GM18907 (cell line): ENCODE measurements around the gene KRT85.

Experiments used
- ATAC-seq: cut with Tn5 transposase; IDR thresholded peaks from one replicate; pipeline ENCODE4 v1.9.1; 2021; ENCODE audit warnings: mild to moderate bottlenecking, moderate library complexity; ENCODE audit not compliant: unreplicated experiment

The KRT85 gene

DNA sequence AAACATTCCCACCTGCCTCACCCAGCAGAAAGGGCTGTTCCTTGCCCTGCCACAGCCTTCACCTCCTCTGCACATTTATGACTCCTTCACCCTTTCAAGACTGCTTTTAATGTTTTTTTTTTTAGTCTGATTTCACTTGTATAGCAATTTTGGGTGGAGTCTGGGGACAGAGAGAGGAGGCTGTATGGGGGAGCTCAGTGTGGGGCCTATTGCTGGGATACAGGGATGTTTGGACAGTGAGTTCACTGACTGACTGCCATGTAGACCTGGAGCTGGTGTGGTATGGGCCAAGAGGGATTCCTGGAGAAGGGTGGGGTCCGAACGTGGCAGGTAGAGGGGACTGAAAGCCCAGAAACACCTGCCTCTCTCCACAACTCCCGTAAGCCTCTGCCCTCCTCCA is 1.9 kb upstream of the KRT85 start:
- no peak for ATAC-seq

DNA sequence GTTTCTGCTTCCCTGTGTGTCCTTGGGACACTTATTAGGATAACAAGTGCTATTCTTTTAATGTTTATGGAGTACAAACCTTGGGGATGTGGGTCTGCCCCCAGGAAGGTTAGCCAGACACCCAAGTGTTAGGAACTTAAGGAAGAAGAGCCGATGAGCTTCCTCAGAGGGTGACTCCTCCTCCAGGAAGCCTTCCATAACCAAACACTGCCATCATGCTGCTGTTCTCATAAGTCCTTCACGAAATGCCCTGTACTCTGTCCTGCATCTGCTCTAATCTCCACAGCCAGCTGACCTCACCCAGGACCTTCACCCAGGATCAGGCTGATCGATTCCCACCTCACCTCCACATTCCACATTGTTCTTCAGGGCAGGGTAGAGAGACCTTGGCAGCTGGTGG is 1.2 kb upstream of the KRT85 start:
- no peak for ATAC-seq

DNA sequence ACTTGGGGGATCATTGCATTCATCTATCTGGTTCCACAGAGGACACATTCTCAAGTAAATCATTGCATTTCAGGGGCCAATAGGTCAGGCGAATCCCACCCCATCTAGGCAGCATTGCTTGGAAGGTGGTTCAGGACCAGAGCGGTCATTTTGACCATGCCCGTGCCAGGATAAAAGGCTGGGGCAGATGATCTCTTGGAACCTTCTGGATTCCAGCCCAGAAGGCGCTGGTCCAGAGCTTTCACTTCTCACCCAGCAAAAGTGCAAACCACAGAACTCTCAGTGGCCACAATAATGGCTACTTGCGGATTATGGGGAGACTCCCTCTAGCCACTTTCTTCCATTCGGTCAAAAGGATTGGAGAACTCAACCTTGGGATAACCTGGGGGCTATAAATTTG is 595 bp upstream of the KRT85 start:
- ATAC-seq, result no peak

DNA sequence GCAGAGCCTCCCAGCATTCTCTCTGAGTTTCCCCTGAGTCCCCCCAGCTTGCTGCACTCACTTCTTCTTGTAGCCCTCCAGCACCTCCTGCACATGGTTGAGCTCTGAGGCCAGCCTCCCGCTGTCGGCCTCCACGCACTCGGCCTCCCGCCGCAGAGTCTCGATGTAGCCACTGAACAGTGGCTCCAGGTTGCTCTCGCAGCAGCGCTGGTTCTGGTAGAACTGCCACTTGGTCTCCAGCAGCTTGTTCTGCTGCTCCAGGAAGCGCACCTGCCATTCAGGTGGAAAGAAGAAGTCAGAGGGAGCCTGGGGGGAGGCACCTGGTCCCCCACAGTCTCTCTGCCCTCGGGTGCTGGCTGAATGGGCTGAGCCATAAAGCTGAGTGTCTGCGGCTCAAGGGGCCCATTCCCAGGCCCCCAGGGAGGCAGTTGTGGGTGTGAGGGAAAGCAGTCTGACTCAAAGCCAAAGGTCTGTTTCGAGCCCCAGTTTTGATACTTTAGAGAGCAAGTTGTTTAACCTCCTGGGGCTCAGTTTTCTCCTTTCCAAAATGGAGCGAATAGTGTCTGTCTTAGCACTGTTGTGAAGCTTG is 2.3 kb downstream of the KRT85 start:
- ATAC-seq, result no peak

DNA sequence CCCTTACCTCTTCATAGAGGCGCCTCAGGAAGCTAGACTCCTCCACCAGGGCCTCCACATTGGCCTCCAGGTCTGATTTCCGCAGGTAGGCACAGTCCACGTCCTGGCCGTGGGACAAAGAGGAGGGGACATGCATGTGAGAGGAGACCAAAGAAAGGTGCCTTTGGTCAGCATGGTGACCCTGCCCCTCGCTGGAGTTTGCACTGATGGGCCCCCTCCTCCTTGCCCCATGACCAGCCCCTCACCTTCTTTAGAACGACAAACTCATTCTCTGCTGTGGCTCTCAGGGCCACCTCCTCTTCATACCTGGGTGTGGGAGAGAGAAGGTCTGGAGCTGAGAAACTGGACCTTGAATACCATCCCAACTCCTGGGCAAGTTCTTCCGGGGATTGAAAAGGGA is 3.2 kb downstream of the KRT85 start:
- no peak for ATAC-seq

DNA sequence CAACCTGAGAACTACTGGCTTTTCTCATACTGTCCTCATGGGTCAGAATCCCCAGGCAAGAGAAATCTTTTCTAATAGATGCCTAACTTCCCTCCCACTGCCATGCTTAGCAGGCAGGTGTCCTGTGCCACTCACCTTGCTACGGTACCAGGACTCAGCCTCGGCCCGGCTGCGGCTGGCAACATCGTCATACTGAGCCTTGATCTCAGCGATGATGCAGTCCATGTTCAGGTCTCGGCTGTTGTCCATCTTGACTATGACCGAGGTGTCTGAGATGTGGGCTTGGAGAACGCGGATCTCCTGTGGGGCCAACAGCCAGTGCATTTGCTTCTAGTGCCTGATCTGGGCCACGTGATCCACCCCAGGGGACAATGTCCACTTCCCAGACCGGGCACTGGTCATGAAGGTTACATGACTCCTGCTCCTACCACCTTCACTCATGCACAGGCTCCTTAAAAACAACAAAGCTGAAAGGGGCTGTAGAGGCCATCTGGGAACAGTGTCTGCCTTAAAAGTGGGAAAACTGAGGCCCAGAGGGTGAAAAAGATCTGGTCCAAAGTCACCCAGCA is 4.1 kb downstream of the KRT85 start:
- ATAC-seq, result no peak

DNA sequence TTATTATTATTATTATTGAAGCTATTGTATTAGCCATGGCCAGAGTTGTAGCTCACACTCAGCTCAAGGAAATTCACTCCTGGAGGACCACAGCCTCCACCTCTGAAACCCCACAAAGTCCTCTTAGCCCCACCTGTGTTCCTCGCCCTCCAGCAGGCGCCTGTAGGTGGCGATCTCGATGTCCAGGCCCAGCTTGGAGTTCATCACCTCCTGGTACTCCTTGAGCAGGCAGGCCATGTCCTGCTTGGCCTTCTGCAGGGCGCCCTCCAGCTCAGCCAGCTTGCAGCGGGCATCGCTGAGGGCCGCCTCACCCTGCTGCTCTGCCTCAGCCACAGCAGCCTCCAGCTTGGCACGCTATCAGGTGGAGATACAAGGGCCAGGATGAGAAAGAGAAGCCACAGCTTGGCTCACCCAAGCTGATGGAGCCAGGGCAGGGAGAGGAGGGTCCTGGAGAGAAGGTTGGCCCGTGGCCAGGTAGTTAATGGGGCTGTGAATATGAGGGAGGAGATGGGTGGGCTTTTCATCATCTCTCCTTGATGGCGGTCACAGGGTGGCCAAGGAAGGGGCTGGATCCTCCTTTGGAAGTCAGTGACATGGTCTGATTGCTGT is 5.1 kb downstream of the KRT85 start:
- no peak for ATAC-seq

DNA sequence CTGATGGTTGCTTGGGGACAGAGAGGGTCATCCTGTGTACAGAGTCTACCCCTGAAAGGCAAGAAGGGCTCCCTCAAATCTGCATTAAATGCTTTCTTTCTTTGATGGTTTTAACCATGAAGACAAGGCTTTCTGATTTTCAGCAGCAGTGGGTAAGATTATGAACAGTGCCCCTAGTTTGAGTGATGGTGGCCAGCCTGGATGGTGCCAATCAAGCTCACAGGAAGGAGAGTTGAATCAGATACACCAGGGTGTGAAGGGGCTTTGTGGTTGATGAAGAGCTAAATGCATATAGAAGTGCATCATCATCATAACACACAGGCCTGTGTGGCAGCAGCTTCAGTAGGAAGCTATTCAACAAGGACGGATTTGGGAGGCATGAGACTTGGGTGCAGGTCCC is 5.7 kb downstream of the KRT85 start:
- no peak for ATAC-seq

DNA sequence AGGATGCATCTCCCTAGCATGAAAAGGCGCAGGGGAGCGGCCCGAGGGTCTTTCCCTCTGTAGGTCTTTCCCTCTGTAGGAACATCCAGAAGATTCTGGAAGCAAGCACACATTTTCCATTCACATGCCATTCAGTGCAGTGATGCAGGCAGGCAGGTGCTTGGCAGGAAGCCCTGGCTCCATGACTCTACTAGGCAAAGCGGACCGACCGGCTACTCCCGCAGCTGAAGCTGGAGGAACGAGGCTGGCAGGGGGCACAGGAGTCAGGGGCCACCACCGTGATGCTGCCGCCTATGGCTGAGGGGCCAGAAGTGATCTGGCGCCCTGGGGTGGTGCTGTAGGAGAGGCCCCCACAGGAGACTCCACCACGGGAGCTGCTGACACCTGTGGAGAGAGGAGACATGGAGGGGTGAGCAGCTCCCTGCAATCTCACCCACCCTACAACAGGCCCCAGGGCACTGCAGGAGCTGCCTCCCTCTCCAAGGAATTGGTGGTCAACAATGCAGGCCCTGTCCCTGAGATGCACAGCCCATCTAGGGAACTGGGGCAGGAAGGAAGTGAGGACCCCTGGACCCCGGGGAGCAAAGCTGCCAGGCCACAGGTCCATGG is 6.5 kb downstream of the KRT85 start:
- no peak for ATAC-seq

DNA sequence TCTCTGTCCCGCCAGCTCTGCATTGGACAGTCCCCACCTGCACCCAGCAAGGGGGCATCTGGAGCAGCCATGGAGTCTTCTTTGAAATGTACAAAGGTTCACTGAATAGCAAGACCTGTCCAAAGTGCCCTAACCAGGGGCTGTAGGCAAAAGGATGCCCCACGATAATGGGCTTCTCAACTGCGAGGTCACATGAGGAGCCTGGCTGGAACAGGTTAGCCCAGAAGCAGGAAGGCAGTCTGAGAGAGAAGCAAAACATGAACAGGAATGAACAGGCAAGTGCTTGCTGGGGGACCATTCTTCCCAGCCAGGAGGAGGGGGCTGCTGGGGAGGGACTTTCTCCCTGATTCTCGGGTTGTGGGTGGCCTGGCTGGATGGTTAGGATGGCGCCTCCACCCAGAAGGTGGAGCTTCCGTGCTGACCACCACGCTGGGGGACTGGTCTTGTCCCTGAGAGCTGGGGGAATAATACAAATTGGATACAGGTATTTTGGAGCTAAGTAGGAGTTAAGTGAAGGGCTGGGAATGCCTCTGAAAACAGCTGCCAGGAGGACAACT is 7.1 kb downstream of the KRT85 start:
- no peak for ATAC-seq

DNA sequence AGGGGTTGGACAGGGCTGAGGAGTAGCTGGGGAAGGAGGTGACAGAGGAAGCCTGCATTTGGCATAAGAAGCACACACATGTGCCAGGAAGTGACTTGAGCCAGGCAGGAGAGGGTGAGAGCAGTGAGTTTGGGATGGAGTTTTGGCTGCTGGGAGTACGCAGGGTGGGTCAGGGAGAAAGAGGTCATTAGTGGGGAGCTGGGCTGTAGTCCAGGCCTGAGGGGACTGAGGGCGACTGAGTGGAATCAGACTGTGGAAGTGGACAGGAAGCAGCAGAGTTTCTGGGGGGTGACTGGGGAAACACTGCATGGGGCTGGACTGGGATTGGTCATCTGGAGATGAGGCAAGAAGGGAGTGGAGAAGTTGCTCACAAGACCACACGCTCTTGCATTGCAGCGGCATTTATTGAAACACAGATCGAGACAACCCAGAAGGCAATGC is 7.6 kb downstream of the KRT85 start:
- no peak for ATAC-seq

DNA sequence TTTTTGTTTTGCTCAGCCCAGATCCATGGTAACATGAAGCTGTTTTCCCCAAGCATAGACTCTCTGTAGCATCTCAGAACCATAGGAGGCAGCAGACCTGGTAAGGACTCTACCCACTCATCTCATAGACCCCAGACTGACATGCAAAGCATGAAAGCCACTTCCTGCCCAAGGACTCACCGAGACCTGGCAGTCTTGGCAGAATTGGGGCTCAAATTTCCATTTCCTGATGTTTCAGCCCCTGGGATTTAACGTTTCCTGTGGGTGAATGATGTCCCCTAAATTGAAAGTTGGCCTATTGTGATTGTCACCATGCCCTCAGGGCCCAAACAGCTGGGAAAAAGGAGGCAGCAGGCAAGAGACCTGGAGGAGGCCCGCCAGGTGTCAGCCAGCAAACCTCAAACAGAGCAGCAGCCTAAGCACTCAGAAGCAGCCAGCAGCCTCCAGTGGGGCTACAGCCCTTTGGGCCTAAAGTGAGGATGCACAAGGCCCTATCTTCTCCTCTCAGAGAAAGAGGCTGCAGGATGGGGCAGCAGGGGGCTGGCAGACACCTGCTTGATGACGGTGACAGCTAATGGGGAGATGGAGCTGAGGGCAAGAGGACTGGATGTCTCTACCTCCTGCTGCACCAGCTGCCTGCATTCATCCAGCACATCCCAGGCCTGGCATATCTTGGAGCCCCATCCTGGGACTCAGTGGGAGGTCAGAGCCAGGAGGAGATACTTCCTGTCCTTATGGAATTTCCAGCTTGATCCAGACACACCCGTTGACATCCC is 8.5 kb downstream of the KRT85 start:
- peak; percentile 92 for ATAC-seq

DNA sequence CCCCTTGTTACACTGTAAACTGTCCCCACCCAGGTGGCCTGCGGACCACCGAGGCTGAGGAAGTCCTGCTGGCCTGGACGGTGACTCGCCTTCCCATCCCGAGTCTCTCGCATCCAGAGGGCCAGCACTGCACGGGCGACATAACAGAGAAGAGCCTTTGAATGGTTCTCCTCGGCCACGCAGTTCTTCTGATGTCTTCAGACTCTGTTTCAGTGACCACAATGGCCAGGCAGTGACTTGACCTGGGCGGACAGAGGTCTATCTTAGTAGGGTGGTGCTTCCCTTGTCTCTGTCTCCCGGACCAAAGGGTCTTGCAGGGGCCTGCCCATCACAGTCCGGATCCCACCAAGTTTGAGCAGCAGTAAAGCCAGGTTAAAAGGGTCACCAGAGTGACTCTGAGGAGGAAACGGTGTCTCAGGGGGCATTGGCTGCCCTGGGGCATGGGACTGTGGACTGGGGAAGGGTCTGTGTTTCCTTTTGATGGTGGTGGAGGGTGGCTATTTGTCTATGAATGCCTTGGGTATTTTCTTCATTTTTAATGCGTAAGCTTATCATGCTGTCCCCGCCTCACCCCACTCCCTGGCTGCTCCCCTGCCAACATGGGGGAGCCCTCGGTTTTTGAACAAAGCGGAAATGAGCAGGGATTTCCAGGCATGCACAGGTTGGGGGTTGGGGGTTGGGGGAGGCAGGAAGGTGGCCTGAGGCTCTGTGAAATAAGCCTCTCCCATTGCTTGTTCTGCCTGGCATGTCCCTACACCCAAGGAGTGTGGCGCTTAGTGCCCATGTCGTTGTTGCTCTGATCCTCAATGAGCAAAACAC is 10.3 kb downstream of the KRT85 start:
- ATAC-seq, result no peak

DNA sequence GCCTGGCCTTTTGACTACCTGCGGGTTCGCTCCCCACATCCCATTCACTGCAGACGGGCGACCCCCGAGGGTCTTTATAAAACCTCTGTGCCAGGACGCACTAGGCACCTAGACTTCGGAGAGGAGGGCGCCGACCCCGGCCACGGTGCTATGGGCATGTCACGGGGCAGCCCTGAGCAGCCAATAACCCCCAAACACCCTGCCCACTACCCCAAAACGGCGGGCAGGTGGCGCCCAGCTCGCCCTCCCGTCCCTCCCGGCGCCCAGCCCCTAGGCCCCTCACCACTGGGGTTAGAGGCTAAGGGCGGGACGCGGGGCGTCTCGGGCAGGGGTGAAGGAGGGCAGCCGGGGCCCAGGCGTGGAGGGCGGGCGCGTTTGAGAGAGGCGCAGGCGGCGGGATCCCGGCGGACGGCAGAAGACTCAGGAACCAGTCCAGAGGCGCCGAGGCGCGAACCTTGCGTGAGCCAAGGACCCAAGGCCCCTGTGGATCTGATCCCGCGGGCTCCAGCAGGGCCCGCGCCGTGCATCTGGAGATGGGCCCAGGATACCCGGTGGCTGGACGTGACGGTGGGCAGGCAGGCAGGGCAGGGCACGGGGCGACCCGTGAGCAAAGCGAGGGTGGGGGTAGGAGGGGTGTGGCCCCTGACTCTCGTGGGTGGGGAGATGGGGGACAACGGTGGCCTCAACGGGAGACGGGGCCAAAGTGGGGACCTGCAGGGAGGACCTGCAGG is 11.1 kb downstream of the KRT85 start:
- ATAC-seq, result no peak

DNA sequence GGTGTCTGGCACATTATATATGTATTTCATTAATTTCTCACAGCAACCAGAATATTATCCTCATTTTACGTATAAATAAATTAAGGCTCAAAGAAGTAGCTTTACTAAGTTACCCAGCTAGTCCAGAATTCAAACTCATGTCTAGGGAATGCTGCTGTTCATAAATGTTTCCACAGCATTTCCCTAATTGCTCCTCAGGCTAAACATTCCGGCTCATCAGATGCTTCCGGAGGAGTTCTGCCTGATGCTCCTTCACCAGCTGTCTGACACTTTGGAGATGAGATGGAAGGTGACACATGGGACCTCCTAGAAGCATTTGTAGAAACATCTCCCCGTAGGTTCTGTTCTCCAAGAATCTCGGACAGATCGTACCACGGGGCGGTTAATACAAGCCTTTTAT is 12.1 kb downstream of the KRT85 start:
- no peak for ATAC-seq

DNA sequence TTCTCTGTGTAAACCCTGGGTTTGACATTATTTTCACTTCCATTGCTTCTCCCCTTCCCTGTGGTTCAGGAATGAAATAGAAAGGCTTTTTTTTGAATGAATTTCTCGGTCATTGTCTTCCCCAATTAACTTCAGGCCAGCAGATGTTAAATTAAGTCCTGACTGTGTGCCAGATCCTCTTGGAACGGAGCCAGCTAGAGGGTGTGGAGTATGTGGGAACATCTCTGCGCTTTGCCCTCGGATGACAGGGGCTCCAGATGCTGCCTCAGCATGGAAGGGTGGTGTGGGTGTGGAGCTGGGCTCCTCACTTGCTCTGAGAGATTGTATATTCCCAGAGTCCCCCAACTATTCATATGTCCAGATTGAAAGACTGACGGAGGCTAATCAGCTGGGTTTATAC is 13.1 kb downstream of the KRT85 start:
- no peak for ATAC-seq

DNA sequence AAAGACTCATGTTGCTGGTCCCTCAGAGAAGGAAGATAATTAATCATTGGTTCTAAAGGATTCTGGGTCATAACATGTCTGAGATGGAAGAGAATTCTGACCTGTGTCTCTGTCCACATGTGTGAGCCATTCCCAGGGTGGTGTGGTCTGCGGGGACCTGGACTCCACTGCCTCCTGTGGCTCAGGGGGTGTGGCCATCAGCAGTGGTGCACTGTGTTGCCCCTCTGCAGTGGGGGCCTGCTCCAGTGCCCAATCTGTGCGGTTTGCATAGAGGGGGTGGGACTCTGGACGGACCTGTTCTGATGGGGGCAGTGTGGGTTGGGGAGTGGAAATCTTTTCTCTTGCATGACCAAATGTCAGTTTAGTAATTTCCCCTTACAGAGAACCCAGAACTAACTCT is 13.5 kb downstream of the KRT85 start:
- no peak for ATAC-seq

DNA sequence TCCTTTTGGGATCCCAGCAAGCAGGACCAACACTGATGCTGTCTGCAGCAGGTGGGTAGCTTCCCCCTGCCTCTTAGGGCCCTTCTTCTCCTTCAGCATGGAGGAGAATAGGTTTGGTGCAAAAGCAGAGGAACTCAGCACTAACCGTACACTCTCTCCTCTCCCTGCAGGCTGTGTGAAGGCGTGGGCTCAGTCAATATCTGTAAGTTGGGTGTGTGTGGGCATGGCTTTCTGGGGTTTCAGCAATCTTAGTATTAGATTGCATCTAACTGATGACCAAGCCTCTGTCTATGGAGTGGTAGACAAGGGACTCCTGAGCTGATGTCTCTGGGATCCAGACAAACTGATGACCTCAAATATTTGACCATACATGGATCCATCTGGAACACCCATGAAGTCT is 14.3 kb downstream of the KRT85 start:
- ATAC-seq, result no peak

DNA sequence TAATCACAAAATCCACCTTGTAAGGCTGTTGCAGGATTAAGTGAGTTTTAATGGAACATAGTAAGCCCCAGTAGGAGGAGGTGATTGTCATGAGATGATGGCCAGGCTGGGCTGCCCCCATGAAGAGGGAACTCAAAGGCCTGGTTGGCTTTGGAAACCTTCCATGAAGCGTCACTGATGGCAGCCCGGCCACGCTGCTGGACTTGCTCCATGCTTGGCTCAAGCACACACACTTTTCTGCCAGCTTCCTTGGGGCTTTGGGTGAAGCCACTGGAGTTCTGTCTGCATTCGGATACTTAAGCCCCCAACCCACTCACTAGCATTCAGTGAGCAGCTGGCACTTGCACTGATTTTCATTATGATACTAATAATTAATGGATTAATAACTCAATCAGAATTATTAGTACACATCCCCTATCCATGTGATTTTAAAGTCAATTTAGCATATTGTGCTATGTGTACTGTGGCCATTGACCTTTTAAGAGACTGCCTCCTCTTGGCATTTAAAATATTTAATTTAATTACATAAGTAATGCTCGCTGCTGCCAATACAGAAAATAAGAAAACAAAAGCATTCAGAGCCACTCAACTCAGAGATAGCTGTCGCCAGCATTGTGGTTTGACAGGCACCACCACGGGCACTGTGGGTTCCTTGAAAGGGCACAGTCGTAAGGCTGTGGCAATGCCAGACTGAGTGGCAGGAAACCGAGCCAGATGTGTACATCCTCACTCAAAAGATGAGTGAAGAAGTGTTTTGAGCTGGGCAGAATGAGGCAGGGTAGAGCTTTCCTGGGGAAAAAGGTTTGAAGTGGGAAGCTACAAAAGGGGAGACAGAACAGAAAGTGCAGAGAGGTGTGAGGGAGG is 15.9 kb downstream of the KRT85 start:
- no peak for ATAC-seq
